WTC11 (cell line): Measurements from ENCODE around the gene KLHL7. TPM values are rescaled to one million over a fixed set of nuclear protein-coding genes. Genes with fewer than 3 reads are reported as not detected.

Source experiments
- ATAC-seq: fragments of 200-7000 bp; cut with Tn5 transposase; 2 replicates; pipeline ENCODE4 v1.10.0; 2021; ENCODE audit warnings: mild to moderate bottlenecking, moderate library complexity
- CTCF ChIA-PET: fragments of 300-600 bp; sonication (Branson Sonifier 250); formaldehyde crosslinking; loops from one replicate; lab custom pipeline; 2021; ENCODE audit warnings: antibody characterized with exemption; lab: Charles Lee
- POLR2A ChIA-PET: fragments of 350-600 bp; sonication (Branson Sonifier 250); formaldehyde crosslinking; loops from one replicate; lab custom pipeline; 2021; ENCODE audit warnings: antibody characterized with exemption; lab: Charles Lee
- DNase-seq: peaks from one replicate; pipeline ENCODE4 v3.0.0; 2021; ENCODE audit warnings: low spot score
- H3K27ac Mint-ChIP-seq: 2 replicates; pipeline ENCODE4 v1.8.0; 2021; ENCODE audit warnings: mixed read lengths
- H3K27me3 Mint-ChIP-seq: 2 replicates; pipeline ENCODE4 v1.8.0; 2021; ENCODE audit warnings: low read depth, mild to moderate bottlenecking, moderate library complexity, mixed read lengths
- H3K36me3 Mint-ChIP-seq: 2 replicates; pipeline ENCODE4 v1.8.0; 2021; ENCODE audit warnings: mixed read lengths
- H3K4me1 Mint-ChIP-seq: 2 replicates; pipeline ENCODE4 v1.8.0; 2022; ENCODE audit warnings: mixed read lengths
- H3K4me3 Mint-ChIP-seq: 2 replicates; pipeline ENCODE4 v1.8.0; 2021; ENCODE audit warnings: mild to moderate bottlenecking, moderate library complexity, mixed read lengths
- H3K9me3 Mint-ChIP-seq: 2 replicates; pipeline ENCODE4 v1.8.0; 2021; ENCODE audit warnings: mixed read lengths
- AFF4 ChIP-seq: sonication (generic); formaldehyde crosslinking; IDR thresholded peaks from 2 replicates; pipeline ENCODE4 v1.8.1; 2023; ENCODE audit warnings: mild to moderate bottlenecking, missing genetic modification reagents, borderline replicate concordance
- CREB1 ChIP-seq: sonication (generic); formaldehyde crosslinking; IDR thresholded peaks from 2 replicates; pipeline ENCODE4 v1.8.0; 2023; ENCODE audit warnings: mild to moderate bottlenecking, missing genetic modification reagents
- CTCF ChIP-seq: fragments of 200-600 bp; IDR thresholded peaks from 2 replicates; pipeline ENCODE4 v1.8.0; 2022; ENCODE audit warnings: antibody characterized with exemption
- ETV6 ChIP-seq: sonication (generic); formaldehyde crosslinking; IDR thresholded peaks from 2 replicates; pipeline ENCODE4 v1.8.1; 2022; ENCODE audit warnings: mild to moderate bottlenecking, missing genetic modification reagents
- FOXP1 ChIP-seq: sonication (generic); formaldehyde crosslinking; IDR thresholded peaks from 2 replicates; pipeline ENCODE4 v1.8.0; 2022; ENCODE audit warnings: missing genetic modification reagents, mild to moderate bottlenecking, moderate library complexity, borderline replicate concordance
- HMGA2 ChIP-seq: fragments of 250-450 bp; sonication (Bioruptor Pico); IDR thresholded peaks from 2 replicates; pipeline ENCODE4 v1.4.0; 2021; ENCODE audit warnings: mild to moderate bottlenecking, moderate library complexity
- IRF2 ChIP-seq: sonication (generic); formaldehyde crosslinking; IDR thresholded peaks from 2 replicates; pipeline ENCODE4 v1.8.0; 2022; ENCODE audit warnings: low read depth, missing genetic modification reagents, borderline replicate concordance
- JUN ChIP-seq: sonication (generic); formaldehyde crosslinking; IDR thresholded peaks from 2 replicates; pipeline ENCODE4 v1.8.0; 2023; ENCODE audit warnings: mild to moderate bottlenecking, missing genetic modification reagents
- MLX ChIP-seq: sonication (generic); formaldehyde crosslinking; IDR thresholded peaks from 2 replicates; pipeline ENCODE4 v1.8.1; 2023; ENCODE audit warnings: mild to moderate bottlenecking, missing genetic modification reagents, moderate library complexity
- MYBL2 ChIP-seq: sonication (generic); formaldehyde crosslinking; IDR thresholded peaks from 2 replicates; pipeline ENCODE4 v1.8.1; 2023; ENCODE audit warnings: mild to moderate bottlenecking, moderate library complexity, missing genetic modification reagents
- NFE2L1 ChIP-seq: sonication (generic); formaldehyde crosslinking; IDR thresholded peaks from 2 replicates; pipeline ENCODE4 v1.8.1; 2023; ENCODE audit warnings: missing genetic modification reagents
- SMAD3 ChIP-seq: sonication (generic); formaldehyde crosslinking; IDR thresholded peaks from 2 replicates; pipeline ENCODE4 v1.8.0; 2022; ENCODE audit warnings: missing genetic modification reagents, mild to moderate bottlenecking, borderline replicate concordance
- TEAD4 ChIP-seq: sonication (generic); formaldehyde crosslinking; IDR thresholded peaks from 2 replicates; pipeline ENCODE4 v1.8.0; 2022; ENCODE audit warnings: mild to moderate bottlenecking, missing genetic modification reagents
- USF2 ChIP-seq: sonication (generic); formaldehyde crosslinking; IDR thresholded peaks from 2 replicates; pipeline ENCODE4 v1.8.1; 2023; ENCODE audit warnings: mild to moderate bottlenecking, missing genetic modification reagents, moderate library complexity
- ZNF219 ChIP-seq: sonication (generic); formaldehyde crosslinking; IDR thresholded peaks from 2 replicates; pipeline ENCODE4 v1.8.0; 2023; ENCODE audit warnings: missing genetic modification reagents, mild to moderate bottlenecking, borderline replicate concordance
- ZNF396 ChIP-seq: fragments of 250-450 bp; sonication (Bioruptor Pico); IDR thresholded peaks from 2 replicates; pipeline ENCODE4 v1.8.0; 2021; ENCODE audit warnings: mild to moderate bottlenecking, moderate library complexity, borderline replicate concordance
- ZNF512 ChIP-seq: sonication (generic); formaldehyde crosslinking; IDR thresholded peaks from 2 replicates; pipeline ENCODE4 v1.8.1; 2022; ENCODE audit warnings: missing genetic modification reagents, borderline replicate concordance
- total RNA-seq: library from RNA; stranded (reverse); gene quantifications from 3 replicates; pipeline ENCODE4 v1.2.3, GENCODE V29; 2021

Gene KLHL7
- total RNA-seq, 1 experiment from 2014 or later: 82.1 TPM

- no peaks in the 10 kb centered on the region for H3K27me3 Mint-ChIP-seq
- peaks cover 66% of the 10 kb centered on the region for H3K4me1 Mint-ChIP-seq
- peaks cover 3% of the 10 kb centered on the region; the same call in 1 of the 2 replicates for H3K36me3 Mint-ChIP-seq
- H3K9me3 Mint-ChIP-seq: no peaks in the 10 kb centered on the region
- peak overlapping the region; percentile 98; the same call in 1 of the 2 replicates for H3K4me3 Mint-ChIP-seq
- ATAC-seq (no peak), DNase-seq (no peak)
- CTCF ChIA-PET: no interaction called here
- no peak overlapping the region for H3K27ac Mint-ChIP-seq
- no peak for TF ChIP-seq CREB1 (CRISPR knock-in tag)
- POLR2A ChIA-PET: no interaction called here
These were observed 3.4 kb downstream of the KLHL7 start for GRCh38 chr7:23108995-23109394.

GRCh38 chr7:23109470-23109869 is 3.9 kb downstream of the KLHL7 start:
- CTCF ChIA-PET: no interaction called here
- Mint-ChIP-seq H3K4me3 (no peak overlapping the region), H3K27ac (no peak overlapping the region), H3K27me3 (no peaks in the 10 kb centered on the region), H3K4me1 (peaks cover 70% of the 10 kb centered on the region), H3K9me3 (no peaks in the 10 kb centered on the region), H3K36me3 (peaks cover 3% of the 10 kb centered on the region; the same call in 1 of the 2 replicates)
- no peak for ATAC-seq
- POLR2A ChIA-PET: no interaction called here
- TF ChIP-seq ZNF512 (CRISPR knock-in tag): no peak
- no peak for TF ChIP-seq NFE2L1 (CRISPR knock-in tag)
- TF ChIP-seq CTCF: no peak
- TF ChIP-seq HMGA2 (CRISPR knock-in tag): no peak
- TF ChIP-seq ETV6 (CRISPR knock-in tag): no peak
- no peak for TF ChIP-seq TEAD4
- TF ChIP-seq ZNF219 (CRISPR knock-in tag): no peak
- TF ChIP-seq AFF4 (CRISPR knock-in tag): no peak
- TF ChIP-seq SMAD3 (CRISPR knock-in tag): no peak
- DNase-seq: no peak

- ChIA-PET CTCF (interaction anchor here (1.1 to 1.5 kb wide), 2 partner anchors 9 to 158 kb away, joined by 3 to 4 read pairs; partner anchors contain the start of gene KLHL7), POLR2A (interaction anchor here (3.7 kb wide), 1 partner anchor 9 kb away, joined by 30 read pairs; the partner anchor contains the start of gene KLHL7)
- Mint-ChIP-seq H3K36me3 (peaks cover 5% of the 10 kb centered on the region), H3K4me3 (no peak overlapping the region), H3K9me3 (no peaks in the 10 kb centered on the region), H3K27me3 (no peaks in the 10 kb centered on the region), H3K4me1 (peaks cover 92% of the 10 kb centered on the region), H3K27ac (peak overlapping the region; percentile 99)
- DNase-seq (no peak), ATAC-seq (no peak)
- no peak for TF ChIP-seq FOXP1 (CRISPR knock-in tag)
- no peak for TF ChIP-seq MLX (CRISPR knock-in tag)
- TF ChIP-seq IRF2: no peak
- no peak for TF ChIP-seq MYBL2
- no peak for TF ChIP-seq USF2
- TF ChIP-seq ZNF396 (CRISPR knock-in tag): no peak
- no peak for TF ChIP-seq AFF4 (CRISPR knock-in tag)
- no peak for TF ChIP-seq JUN (CRISPR knock-in tag)
These were observed 9.3 kb downstream of the KLHL7 start for GRCh38 chr7:23114896-23115295.
